HG03135 (cell line): ENCODE data around the gene TACR3.
"Not testable (repeated sequence)": the region's sequence is repeated elsewhere in the genome, so short reads cannot be mapped to it uniquely, and the experiment has no call there.

Experiments used
- ATAC-seq: cut with Tn5 transposase; IDR thresholded peaks from one replicate; pipeline ENCODE4 v1.9.1; 2021; ENCODE audit warnings: mild to moderate bottlenecking, moderate library complexity; ENCODE audit not compliant: unreplicated experiment

The TACR3 gene

GRCh38 chr4:103719830-103720207 lies at the start of gene TACR3:
Gene TACR3, minus strand, starts transcription at chr4:103719985. Its CDS starts 310 bp downstream, at chr4:103719675.
- ATAC-seq, result no peak

GRCh38 chr4:103757631-103758030 lies 37.8 kb upstream of the TACR3 start:
- ATAC-seq, result no peak

- no peak for ATAC-seq
Measured at GRCh38 chr4:103756741-103757140, 37.0 kb upstream of the TACR3 start.

GRCh38 chr4:103754844-103755243 lies 35.1 kb upstream of the TACR3 start:
- no peak for ATAC-seq

- no peak for ATAC-seq
Measured at GRCh38 chr4:103753868-103754653, 34.3 kb upstream of the TACR3 start.

GRCh38 chr4:103723150-103723549 lies 3.4 kb upstream of the TACR3 start:
- not testable (repeated sequence) for ATAC-seq

GRCh38 chr4:103721251-103721650 lies 1.5 kb upstream of the TACR3 start:
- no peak for ATAC-seq

GRCh38 chr4:103720661-103721060 lies 876 bp upstream of the TACR3 start:
- ATAC-seq, result no peak

GRCh38 chr4:103719105-103719829 lies 518 bp downstream of the TACR3 start:
- ATAC-seq, result no peak

GRCh38 chr4:103692615-103693014 lies 27.2 kb downstream of the TACR3 start:
- ATAC-seq, result no peak

GRCh38 chr4:103673983-103674382 lies 45.8 kb downstream of the TACR3 start:
- no peak for ATAC-seq

- not testable (repeated sequence) for ATAC-seq
Measured at GRCh38 chr4:103666764-103667163, 53.0 kb downstream of the TACR3 start.

- ATAC-seq, result no peak
Measured at GRCh38 chr4:103664436-103665075, 55.2 kb downstream of the TACR3 start.

GRCh38 chr4:103648541-103648940 lies 71.2 kb downstream of the TACR3 start:
- ATAC-seq, result no peak

GRCh38 chr4:103645991-103646390 lies 73.8 kb downstream of the TACR3 start:
- no peak for ATAC-seq

GRCh38 chr4:103634236-103634635 lies 85.5 kb downstream of the TACR3 start:
- ATAC-seq, result no peak

- no peak for ATAC-seq
Measured at GRCh38 chr4:103626296-103626695, 93.5 kb downstream of the TACR3 start.

- no peak for ATAC-seq
Measured at GRCh38 chr4:103591841-103592240, 127.9 kb downstream of the TACR3 start.

GRCh38 chr4:103567591-103567990 lies 152.2 kb downstream of the TACR3 start:
- no peak for ATAC-seq

GRCh38 chr4:103559178-103559577 lies 160.6 kb downstream of the TACR3 start:
- ATAC-seq, result not testable (repeated sequence)
